Muscle of back (tissue), 11 donors: ENCODE measurements around the gene GH1. TPM values are rescaled to one million over a fixed set of nuclear protein-coding genes. Genes with fewer than 3 reads are reported as not detected.

Source experiments
- DNase-seq, 3 donors: peaks; one replicate each; pipeline versions ENCODE4 v3.0.0 to v3.0.0-alpha.2; 2013
- polyA plus RNA-seq, 10 donors: library from polyadenylated mRNA; unstranded; fragments of 120-200 nt; gene quantifications; one replicate each; pipeline ENCODE4 v1.2.1, GENCODE V29; 2013; ENCODE audit not compliant: insufficient read length in 10 of 10

GH1 gene
- polyA plus RNA-seq, 10 donors, result 0.19 TPM; not detected in 9

- no peak for DNase-seq
Observed at GRCh38 chr17:63944736-63945499, 26.3 kb upstream of the GH1 start.

DNA sequence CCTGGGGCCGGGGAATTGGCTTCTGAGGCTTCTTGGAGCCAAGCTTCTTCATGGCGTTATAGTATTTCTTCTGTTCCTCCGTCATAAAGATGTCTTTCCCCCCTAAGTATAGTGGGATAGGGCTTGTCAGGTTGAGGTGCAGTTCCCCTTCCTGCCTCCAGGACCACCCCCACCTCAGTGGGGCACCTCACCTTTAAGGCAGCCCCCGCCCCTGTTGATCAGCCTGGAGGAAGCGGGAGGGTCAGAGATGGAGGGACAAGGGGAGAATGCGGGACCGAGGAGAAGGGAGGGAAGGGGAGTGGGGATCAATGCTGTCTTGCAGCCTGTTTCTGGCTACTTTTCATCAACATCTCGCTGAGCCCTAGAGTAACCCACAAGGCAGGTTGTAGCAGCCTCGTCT lies 25.1 kb upstream of the GH1 start:
- DNase-seq, result no peak

DNA sequence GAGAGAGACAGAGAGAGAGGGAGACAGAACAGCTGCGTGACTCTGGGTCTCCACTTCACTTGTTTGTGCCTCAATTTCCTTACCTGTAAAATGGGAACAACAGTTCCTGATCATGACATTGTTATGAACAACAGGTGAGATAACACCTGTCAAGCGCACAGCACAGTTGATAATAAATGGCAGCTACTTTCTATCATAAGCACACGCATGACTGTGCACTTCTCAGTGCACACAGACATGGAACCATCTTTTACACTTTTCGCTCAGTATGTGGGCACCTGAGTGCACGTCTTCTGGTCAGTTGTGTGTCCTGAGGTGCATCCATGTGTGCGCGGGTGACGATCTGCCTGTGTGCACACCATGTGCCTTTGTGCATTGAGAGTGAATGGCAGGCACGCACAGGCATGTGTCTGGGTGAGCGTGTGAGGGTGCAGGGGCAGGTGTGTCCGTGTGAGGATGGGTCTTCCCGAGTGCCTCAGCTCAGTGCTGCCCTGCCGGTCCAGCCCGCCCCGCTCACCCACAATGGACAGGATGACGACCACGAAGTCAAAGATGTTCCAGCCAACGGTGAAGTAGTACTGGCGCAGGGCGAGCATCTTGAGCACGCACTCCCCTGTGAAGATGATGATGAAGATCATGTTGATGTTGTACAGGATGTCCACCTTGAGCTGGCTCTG lies 23.8 kb upstream of the GH1 start:
- no peak for DNase-seq

- no peak for DNase-seq
Observed at GRCh38 chr17:63941751-63942150, 23.1 kb upstream of the GH1 start.

- no peak for DNase-seq
Observed at GRCh38 chr17:63941162-63941561, 22.5 kb upstream of the GH1 start.

DNA sequence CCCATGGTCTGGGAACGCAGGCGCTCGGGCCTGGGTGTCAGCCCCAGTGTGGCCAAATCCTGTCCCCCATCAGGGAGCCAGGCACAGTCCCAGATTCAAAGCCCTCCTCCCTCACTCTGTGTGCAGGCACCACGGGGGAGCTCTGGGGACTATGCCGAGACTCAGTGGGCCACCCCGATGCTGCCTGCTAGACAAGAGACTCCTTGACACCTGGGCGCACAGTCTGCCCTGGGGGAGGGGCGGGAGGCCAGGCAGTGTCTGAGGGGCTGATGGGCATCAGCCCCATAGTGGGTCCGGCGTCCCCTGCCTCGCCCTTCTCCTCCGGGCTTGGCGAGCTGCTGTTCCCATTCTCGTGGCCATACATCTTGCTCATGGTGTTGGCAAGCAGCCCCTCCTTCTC lies 21.9 kb upstream of the GH1 start:
- no peak for DNase-seq

GRCh38 chr17:63939884-63940283 lies 21.2 kb upstream of the GH1 start:
- no peak for DNase-seq

GRCh38 chr17:63939401-63939800 lies 20.8 kb upstream of the GH1 start:
- DNase-seq, result no peak

DNA sequence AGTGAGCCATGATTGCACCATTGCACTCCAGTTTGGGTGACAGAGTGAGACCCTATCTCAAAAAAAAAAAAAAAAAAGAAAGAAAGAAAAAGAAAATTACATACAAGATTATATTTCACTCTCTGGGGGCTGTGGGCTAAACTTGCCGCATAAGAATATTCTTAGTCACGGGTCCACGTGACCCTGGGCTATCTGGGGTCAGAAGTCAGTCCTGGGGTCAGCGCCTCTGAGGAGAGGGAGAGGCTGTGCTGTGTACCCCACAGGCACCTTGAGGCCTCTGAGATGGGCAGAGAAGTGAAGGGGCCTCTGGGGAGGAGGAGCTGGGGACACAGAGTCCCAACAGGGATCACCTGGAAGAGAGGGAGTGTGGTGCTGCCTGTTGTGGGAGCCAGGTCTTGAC lies 19.3 kb upstream of the GH1 start:
- no peak for DNase-seq

DNA sequence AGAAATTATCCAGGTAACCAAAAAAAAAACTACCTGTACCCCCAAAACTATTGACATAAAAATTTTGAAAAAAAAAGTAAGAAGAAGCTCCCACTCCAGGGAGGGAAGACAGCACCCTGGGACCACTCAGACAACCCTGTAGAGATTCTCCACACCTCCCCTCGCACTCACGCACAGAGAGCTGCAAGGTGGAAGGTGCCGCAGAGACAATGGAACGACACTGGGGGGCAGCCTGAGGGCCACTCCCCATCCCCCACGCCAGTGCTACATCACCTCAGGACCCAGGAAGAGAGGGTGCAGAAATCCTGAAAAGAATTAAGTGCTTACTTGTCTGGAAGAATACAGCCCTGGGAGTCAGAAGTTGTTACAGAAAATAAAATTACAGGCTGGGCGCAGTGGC lies 18.7 kb upstream of the GH1 start:
- no peak for DNase-seq

DNA sequence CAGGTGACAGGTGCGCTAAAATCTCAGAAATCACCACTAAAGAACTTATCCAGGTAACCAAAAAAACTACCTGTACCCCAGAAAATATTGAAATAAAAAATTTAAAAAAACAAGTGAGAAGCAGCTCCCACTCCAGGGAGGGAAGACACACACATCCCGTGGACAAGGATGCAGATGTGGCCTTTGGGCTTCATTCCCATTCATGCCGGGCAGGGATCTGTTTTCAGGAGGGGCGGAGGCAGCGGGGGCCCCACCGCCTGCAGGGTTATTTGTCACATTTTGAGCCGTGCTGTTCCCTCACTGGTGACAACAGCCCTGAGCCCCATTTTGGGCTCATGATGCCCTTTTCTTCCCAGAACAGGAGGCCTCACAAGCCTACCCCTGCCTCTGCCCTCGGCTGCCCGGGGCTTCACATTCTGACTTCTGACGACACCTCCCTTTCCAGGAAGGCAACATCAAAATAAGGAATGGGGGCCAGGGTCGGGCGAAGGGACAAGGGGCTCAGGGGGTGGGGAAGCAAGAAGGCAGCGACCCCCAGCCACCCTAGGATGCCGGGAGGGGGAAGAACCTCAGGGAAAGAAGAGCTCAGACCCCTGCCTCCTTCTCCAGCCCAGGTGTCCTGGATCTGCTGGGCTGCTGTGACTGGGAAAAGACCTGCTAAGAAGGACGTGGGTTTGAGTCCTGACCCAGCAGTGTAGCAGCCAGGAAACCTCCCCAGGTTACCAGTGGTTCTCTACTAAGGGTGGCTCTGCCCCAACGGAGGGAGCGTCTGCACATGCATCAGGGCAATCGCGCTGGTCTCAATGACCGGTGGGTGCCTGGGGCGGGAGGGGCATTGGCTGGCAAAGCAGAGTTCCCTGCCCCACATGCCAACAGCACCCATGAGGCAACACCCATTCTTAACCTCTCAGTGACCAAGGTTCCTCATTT lies 15.8 kb upstream of the GH1 start:
- peak in 1 of 3 donors; percentile 60 for DNase-seq

DNA sequence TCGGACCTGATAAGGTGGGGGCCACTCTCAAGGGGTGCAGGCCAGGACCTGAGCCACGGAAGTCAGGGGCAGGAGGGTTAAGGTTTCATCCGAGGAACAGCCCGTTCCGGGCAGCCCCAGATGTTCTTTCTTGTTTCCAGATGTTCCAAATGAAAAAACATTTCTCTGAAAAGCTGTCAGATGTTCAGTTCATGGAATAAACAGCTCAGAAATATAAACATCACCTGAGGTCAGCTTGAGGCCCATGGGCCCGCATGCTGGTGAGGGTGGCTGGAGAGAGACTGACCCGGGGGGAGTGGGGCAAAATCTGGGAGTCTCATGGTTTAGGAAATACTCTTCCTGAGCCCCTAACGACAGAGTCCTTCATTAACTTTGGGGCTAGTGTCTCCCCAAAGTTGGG lies 15.0 kb upstream of the GH1 start:
- no peak for DNase-seq

- no peak for DNase-seq
Observed at GRCh38 chr17:63932721-63933120, 14.1 kb upstream of the GH1 start.

GRCh38 chr17:63931981-63932561 lies 13.4 kb upstream of the GH1 start, which contains the start of gene CD79B:
CD79B (minus strand) TSS chr17:63932331; CDS start chr17:63932261, 70 bp downstream.
- DNase-seq, result no peak

DNA sequence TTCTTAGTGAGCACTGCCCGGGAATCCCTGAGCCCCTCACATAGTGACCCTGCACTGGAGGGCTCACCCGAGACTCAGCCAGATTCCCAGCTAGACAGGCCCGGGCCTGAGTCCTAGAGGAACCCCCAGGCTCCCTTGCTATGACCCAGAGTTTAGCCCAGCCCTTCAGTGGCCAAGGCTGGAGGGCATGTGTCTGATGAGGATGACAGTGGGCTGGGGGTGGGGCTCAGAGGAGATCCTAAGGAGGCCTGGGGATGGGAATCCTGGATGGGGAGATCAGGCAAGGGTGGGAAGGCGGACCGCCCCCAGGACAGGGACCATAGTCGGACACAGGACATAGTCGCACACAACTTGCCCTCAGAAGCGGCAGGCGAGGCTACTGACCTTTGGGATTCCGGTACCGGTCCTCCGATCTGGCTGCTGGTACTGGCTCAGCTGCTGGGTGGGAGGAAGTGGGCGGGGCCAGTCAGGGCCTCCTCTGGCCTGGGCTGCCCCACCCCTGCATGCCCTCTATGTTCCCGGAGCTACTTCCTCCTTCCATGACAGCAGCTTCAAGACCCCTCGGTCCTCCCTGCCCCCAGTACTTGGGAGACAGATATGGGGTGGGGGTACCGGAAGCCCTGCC lies 12.4 kb upstream of the GH1 start:
- DNase-seq, result no peak

DNA sequence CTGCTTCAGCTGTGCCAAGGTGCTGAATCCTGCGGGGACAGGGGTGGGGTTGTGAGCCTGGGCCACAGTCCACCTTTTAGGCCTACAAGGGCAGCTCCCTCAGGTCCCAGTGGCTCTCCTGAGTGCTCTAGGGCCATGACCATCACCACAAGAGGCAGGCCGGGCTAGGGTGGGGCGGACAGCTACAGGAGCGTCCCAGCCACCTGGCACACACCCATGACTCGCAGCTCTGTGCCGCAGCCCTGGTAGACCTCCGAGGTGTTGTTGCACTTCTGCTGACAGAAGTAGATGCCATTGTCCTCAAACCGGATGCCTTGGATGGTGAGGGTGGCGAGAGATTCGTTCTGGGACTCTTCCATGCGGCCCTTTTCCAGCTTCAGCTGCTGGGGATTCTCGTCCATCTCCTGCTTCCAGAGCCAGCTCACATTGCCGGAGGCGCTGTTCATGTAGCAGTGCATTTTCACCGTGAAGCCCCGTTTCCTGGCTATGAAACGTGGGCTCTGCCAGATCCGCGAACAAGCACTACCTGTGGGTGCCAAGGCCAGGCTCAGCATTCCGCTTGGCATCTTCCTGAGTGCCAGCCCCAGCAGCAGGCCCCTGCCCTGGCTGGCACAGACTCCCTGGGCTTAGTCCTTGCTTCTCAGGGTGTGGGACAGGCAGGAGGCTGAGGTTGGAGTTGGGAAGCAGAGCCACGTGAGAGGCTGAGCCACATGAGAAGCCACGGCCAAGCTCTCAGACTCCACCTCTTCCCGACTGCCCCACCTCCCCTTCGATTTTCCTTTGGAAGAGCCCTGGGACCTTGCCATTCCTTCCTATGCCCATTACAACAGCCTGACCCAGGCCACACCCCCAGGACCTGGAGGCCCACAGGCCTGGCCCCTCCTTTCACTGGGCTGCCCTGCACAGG lies 11.5 kb upstream of the GH1 start:
- DNase-seq, result no peak

- DNase-seq, result no peak
Observed at GRCh38 chr17:63928966-63929695, 10.5 kb upstream of the GH1 start.

DNA sequence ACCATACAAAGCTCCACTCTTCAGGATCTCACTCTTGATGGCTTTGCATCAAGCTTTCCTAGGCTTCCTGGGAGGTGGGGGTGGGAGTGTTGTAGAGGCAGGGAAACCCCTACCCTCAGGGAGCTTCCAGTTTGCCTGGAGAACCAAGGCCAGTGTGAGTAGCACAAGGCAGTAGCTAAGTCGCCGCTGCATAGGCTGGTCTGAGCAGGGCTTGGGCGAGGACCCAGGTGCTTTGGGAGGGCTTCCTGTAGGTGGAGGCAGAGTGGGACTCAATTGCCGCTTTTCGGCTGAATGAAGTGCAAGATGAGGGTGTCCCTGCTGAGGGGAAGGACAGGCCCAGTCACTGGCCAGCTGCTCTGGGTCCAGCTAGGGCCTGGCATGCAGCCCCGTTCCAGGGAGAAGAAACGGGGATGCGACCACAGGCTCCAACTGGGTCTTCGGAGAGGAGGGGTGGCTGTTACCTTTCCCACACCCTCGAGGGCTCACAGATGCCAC lies 9.6 kb upstream of the GH1 start:
- DNase-seq, result no peak

DNA sequence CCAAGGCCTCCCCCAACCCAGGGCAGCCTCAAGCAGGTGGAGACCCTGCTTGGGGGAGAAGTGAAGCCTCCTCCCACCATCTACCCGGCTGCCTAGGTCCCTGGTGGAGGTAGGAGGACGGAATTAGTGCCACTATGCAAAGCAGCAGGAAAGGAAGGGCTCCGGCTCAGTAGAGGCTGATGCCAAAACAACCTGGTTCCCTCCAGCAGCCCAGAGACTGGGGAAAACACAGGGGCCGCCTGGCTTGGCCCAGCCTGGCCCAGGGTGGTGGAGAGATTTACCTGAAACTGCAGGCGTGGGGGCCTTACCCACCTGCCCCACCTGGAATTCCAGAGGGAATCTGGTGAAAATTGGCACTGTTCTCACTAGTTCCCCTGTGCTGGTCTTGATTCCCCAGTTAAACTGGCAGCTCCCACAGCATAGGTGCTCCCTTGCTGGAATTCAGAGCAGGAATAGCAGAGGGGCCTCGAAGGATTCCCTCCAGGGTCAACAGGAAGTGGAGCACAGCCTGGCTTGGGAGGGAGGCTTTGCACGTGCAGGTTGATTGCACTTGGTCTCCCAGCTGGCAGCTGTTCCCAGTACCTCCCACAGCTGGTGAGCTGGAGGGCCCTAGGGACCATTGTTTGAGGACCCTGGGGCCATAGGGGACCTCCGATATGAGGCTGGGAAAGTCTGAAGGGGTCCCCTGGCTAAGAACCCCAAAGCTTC lies 9.0 kb upstream of the GH1 start:
- DNase-seq, result no peak
